Tibial nerve (tissue), 3 donors: ENCODE results near the gene RAMP1.

Experiments
- CTCF ChIP-seq, 5 experiments: fragments of 200-600 bp in 3 of 5; fragments of 450-650 bp in 2 of 5; sonication (generic) in 3 of 5; IDR thresholded peaks; one replicate each; pipeline ENCODE4 v1.5.1; 2016 to 2019; ENCODE audit warnings: antibody characterized with exemption in 5 of 5, mild to moderate bottlenecking in 3 of 5, moderate library complexity in 2 of 5
- POLR2A ChIP-seq, 2 donors: fragments of 450-650 bp; IDR thresholded peaks; one replicate each; pipeline ENCODE4 v1.6.1; 2017; ENCODE audit warnings: antibody characterized with exemption in 2 of 2, mild to moderate bottlenecking in 2 of 2, moderate library complexity in 2 of 2

GRCh38 chr2:237865623-237866041, 6.2 kb downstream of the RAMP1 start:
- TF ChIP-seq CTCF (IDR thresholded peaks at IDR 0.05), result no peak
- no peak for TF ChIP-seq POLR2A (IDR thresholded peaks at IDR 0.05)
